Prostate gland (tissue), 2 donors: ENCODE results near the gene DNAH9. TPM values are rescaled to one million over a fixed set of nuclear protein-coding genes. Genes with fewer than 3 reads are reported as not detected.

Experiments used
- DNase-seq: peaks from one replicate; pipeline ENCODE4 v3.0.0-alpha.2; 2019; ENCODE audit warnings: low spot score
- H3K27ac ChIP-seq, 2 donors: fragments of 200-600 bp; sonication (generic); 2 replicates each; pipeline ENCODE4 v1.5.1; 2017 to 2019
- H3K27me3 ChIP-seq: fragments of 200-600 bp; sonication (generic); replicated peaks from 2 replicates; pipeline ENCODE4 v1.5.1; 2019; ENCODE audit not compliant: insufficient read depth
- H3K36me3 ChIP-seq, 2 donors: fragments of 200-600 bp; sonication (generic); 1 replicate in 1 of 2; 2 replicates in 1 of 2; pipeline versions ENCODE4 v1.5.1 to v1.8.1; 2017 to 2019
- H3K4me1 ChIP-seq: fragments of 200-600 bp; sonication (generic); replicated peaks from 2 replicates; pipeline ENCODE4 v1.5.1; 2019
- H3K4me3 ChIP-seq, 2 donors: fragments of 200-600 bp; sonication (generic); 2 replicates each; pipeline ENCODE4 v1.5.1; 2017 to 2019
- H3K9me3 ChIP-seq: fragments of 200-600 bp; sonication (generic); 2 replicates; pipeline ENCODE4 v1.5.1; 2017
- POLR2A ChIP-seq: fragments of 450-650 bp; IDR thresholded peaks from one replicate; pipeline ENCODE4 v1.6.1; 2016; ENCODE audit warnings: antibody characterized with exemption, mild to moderate bottlenecking
- POLR2AphosphoS5 ChIP-seq: sonication (generic); formaldehyde crosslinking; IDR thresholded peaks from one replicate; pipeline ENCODE4 v1.6.1; 2017; ENCODE audit warnings: antibody characterized with exemption
- WGBS: methylation state at CpG from one replicate; pipeline ENCODE4 v1.1.5; 2018; 5-methylcytosine and 5-hydroxymethylcytosine counted together
- intact Hi-C: fragments of 100-400 bp; cut with DNase I; formaldehyde crosslinking; loops from one replicate; pipeline ENCODE4 v1.14.2; 2022
- total RNA-seq, 2 donors: library from RNA; depleted of rRNA; stranded (reverse); fragments of >200 nt; gene quantifications; one replicate each; pipeline ENCODE4 v1.1.0, GENCODE V29; 2016
- TF ChIP-seq, protein P1 (sequence below), 4 experiments: fragments of 200-600 bp in 2 of 4; fragments of 450-650 bp in 2 of 4; sonication (generic) in 2 of 4; IDR thresholded peaks; 1 replicate in 3 of 4; 2 replicates in 1 of 4; pipeline ENCODE4 v1.5.1; 2016 to 2019; ENCODE audit warnings: antibody characterized with exemption in 4 of 4, mild to moderate bottlenecking in 2 of 4, moderate library complexity in 2 of 4

DNAH9 gene
- total RNA-seq, 2 donors from 2014 or later: 1.2 to 7.5 TPM

DNA sequence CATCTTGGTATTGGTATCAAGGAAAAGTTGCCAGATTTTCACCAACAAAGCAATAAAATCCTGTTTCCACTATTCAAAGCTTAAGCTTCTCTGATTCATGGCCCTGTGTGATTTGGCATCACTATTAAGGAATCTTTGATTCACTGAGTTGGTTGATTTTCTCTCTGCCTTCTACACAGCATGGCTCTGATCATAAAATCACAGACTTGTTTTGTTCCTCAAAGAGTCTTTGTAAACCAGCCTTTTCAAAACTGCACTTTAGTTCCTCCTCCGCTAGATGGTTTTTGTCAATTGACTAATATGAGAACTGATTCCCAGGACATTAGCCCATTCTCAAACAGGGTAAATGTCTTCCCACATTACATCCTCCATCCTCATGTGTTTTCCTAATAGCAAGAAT, 197.6 kb downstream of the DNAH9 start:
- Histone ChIP-seq H3K9me3 (no peaks in the 10 kb centered on the region), H3K4me1 (no peaks in the 10 kb centered on the region), H3K4me3 (no peak overlapping the region), H3K27me3 (no peaks in the 10 kb centered on the region), H3K36me3 (no peaks in the 10 kb centered on the region), H3K27ac (no peak overlapping the region)
- no peak for TF ChIP-seq POLR2AphosphoS5
- TF ChIP-seq, protein P1, sequence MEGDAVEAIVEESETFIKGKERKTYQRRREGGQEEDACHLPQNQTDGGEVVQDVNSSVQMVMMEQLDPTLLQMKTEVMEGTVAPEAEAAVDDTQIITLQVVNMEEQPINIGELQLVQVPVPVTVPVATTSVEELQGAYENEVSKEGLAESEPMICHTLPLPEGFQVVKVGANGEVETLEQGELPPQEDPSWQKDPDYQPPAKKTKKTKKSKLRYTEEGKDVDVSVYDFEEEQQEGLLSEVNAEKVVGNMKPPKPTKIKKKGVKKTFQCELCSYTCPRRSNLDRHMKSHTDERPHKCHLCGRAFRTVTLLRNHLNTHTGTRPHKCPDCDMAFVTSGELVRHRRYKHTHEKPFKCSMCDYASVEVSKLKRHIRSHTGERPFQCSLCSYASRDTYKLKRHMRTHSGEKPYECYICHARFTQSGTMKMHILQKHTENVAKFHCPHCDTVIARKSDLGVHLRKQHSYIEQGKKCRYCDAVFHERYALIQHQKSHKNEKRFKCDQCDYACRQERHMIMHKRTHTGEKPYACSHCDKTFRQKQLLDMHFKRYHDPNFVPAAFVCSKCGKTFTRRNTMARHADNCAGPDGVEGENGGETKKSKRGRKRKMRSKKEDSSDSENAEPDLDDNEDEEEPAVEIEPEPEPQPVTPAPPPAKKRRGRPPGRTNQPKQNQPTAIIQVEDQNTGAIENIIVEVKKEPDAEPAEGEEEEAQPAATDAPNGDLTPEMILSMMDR (IDR thresholded peaks at IDR 0.05): no peak
- TF ChIP-seq POLR2A: no peak
- intact Hi-C loops: no loop called here
- 91% methylated on average over 1 of the region's 1 CpG for WGBS
- no peak for DNase-seq

DNA sequence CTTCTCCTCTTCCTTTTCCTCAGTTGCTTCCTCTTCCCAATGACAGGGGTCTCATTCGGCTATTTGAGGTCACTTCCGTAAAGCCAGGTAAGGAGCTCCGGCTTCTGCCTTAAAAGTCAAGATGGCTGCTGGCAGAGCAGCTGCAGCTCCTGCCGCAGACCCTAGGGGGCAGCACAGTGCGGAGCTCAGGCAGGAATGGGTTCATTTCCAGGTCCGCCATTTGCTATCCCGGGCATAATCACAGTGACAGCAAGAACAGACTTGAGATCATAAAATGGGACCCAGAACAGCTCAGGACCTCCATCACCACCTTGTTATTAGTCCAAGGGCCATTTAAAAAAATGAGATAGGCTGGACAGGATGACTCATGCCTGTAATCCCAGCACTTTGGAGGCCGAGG, 199.5 kb downstream of the DNAH9 start:
- no peaks in the 10 kb centered on the region for H3K4me1 ChIP-seq
- TF ChIP-seq POLR2A: no peak
- intact Hi-C loops: no loop called here
- no peaks in the 10 kb centered on the region for H3K27me3 ChIP-seq
- DNase-seq: no peak
- no peaks in the 10 kb centered on the region for H3K9me3 ChIP-seq
- no peaks in the 10 kb centered on the region for H3K36me3 ChIP-seq
- H3K27ac ChIP-seq: no peak overlapping the region
- 89% methylated on average over 8 of the region's 8 CpGs for WGBS
- H3K4me3 ChIP-seq: no peak overlapping the region

DNA sequence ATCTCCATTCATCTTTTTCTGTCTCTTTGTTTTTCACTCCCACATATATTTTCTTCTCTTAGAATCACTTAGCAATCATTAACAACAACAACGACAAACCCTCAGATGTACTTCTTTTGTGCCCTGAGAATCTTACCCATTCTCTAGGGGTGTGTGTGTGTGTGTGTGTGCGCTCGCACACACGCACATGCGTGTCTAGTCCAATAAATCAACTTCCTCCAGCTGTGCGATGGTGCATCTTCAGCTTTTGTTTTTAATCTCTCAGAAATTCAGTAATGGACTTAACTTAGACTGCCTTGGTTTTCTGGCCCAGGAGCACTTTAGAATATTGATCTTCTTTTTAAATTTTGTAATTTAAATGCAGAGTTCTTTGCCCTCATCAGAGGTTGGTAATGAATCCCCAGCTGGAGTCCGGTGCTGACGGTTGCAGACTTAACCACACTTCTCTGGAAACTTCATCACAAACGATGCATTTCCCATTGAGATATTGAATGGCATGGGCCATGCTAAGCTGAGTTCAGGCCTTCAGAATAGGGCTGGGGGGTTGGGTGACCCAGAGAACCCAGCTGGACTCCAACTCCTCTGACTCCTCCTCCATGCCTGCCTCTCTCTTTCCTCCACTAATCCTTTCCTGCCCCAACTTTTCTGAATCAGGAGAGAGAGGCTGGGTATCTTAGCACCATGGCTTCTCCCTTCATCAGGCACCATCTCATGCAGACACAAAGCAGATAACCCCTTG, 205.1 kb downstream of the DNAH9 start:
- WGBS: 57% methylated on average over 9 of the region's 9 CpGs

DNA sequence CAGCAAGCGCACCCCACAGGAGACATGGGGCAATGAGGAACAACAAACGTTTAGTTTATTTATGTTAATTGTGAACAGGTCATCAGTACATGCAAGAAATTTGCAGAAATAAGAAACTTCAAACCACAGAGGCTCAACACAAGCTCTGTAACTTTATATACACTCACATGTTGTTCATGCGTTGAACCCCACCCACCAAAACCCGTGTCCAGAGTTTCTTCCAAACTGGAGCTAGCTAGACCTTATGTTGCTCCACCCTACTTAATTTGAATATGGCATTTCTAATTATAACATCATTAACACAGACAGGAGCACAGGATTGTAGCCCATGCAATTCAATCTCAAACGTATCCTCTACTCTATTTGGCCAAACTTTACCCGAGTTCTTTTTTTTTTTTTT, 206.9 kb downstream of the DNAH9 start:
- H3K4me1 ChIP-seq: no peaks in the 10 kb centered on the region
- H3K27ac ChIP-seq: no peak overlapping the region
- TF ChIP-seq, protein P1 (IDR thresholded peaks at IDR 0.05): no peak
- TF ChIP-seq POLR2A (no peak), POLR2AphosphoS5 (no peak)
- WGBS: 86% methylated on average over 6 of the region's 6 CpGs
- no peaks in the 10 kb centered on the region for H3K36me3 ChIP-seq
- H3K4me3 ChIP-seq: no peak overlapping the region
- intact Hi-C loops: no loop called here
- H3K9me3 ChIP-seq: no peaks in the 10 kb centered on the region
- no peak for DNase-seq
- no peaks in the 10 kb centered on the region for H3K27me3 ChIP-seq

More for the DNA sequence above, 205.1 kb downstream of the DNAH9 start:
- Histone ChIP-seq H3K9me3 (no peaks in the 10 kb centered on the region), H3K27ac (no peak overlapping the region), H3K27me3 (no peaks in the 10 kb centered on the region), H3K4me3 (no peak overlapping the region), H3K4me1 (no peaks in the 10 kb centered on the region), H3K36me3 (no peaks in the 10 kb centered on the region)
- DNase-seq: no peak
- TF ChIP-seq, protein P1 (IDR thresholded peaks at IDR 0.05): no peak
- TF ChIP-seq POLR2AphosphoS5: no peak
- intact Hi-C loops: no loop called here

DNA sequence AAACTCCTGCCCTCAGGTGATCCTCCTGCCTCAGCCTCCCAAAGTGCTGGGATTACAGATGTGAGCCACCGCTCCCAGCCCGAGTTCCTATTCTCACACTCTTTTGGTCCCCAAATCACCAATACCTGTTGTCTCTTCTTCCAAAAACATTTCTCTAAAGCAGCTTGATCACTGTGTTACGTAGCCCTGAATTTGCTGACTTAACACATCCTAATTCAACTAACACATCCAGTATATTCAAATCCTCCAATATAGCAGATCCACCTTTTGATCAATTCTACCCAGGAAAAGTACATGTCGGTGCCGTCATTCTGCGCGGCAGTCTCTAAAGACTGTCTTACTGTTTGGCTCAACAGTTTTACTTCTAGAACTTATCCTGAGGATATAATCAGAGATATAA, 207.7 kb downstream of the DNAH9 start:
- DNase-seq: no peak
- Histone ChIP-seq H3K36me3 (no peaks in the 10 kb centered on the region), H3K27ac (no peak overlapping the region), H3K27me3 (no peaks in the 10 kb centered on the region), H3K4me3 (no peak overlapping the region), H3K9me3 (no peaks in the 10 kb centered on the region), H3K4me1 (no peaks in the 10 kb centered on the region)
- no peak for TF ChIP-seq POLR2AphosphoS5
- no peak for TF ChIP-seq POLR2A
- 99% methylated on average over 7 of the region's 7 CpGs for WGBS
- intact Hi-C loops: no loop called here

DNA sequence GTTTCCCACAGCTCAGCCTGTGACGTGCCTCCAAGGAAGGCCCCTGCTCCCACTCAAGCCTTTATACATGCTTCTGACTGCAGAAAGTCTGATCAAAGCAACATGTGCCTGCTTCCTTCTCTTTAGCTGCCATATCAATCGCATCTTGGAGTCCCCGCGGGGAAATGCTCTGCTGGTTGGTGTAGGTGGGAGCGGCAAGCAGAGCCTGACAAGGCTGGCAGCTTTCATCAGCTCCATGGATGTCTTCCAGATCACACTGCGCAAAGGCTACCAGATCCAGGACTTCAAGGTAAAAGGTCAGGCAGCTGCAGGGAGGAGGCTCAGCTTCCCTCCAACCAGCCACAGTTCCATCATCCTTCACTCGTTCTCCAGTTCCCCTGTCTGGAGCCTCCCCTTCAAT, 209.3 kb downstream of the DNAH9 start:
- no peak overlapping the region for H3K4me3 ChIP-seq
- WGBS: 83% methylated on average over 7 of the region's 7 CpGs
- no peaks in the 10 kb centered on the region for H3K9me3 ChIP-seq
- H3K4me1 ChIP-seq: no peaks in the 10 kb centered on the region
- no peaks in the 10 kb centered on the region for H3K36me3 ChIP-seq
- TF ChIP-seq POLR2A (no peak), POLR2AphosphoS5 (no peak)
- TF ChIP-seq, protein P1 (IDR thresholded peaks at IDR 0.05): no peak
- intact Hi-C loops: no loop called here
- DNase-seq: no peak
- H3K27me3 ChIP-seq: no peaks in the 10 kb centered on the region
- H3K27ac ChIP-seq: no peak overlapping the region
